ENCODE data around the gene SV2C. TPM values are rescaled to one million over a fixed set of nuclear protein-coding genes. Genes with fewer than 3 reads are reported as not detected.

Gene SV2C
- total RNA-seq, 1 donor from 2014 or later, result 0.15 TPM

GRCh38 chr5:76283670-76284069, 200.5 kb downstream of the SV2C start:
- Histone ChIP-seq H3K4me1 (peaks cover 5% of the 10 kb centered on the region), H2AFZ (replicated peaks) (no peak overlapping the region), H3K27me3 (no peaks in the 10 kb centered on the region), H3F3A (ENCODE audit: low read depth) (no peaks in the 10 kb centered on the region), H4K20me1 (ENCODE audit: low read depth) (no peaks in the 10 kb centered on the region), H3K27ac (no peak overlapping the region), H3K36me3 (no peaks in the 10 kb centered on the region), H3K9ac (no peak overlapping the region), H3K79me2 (ENCODE audit: low read depth) (no peaks in the 10 kb centered on the region), H3K9me3 (ENCODE audit: low read depth) (no peaks in the 10 kb centered on the region), H3K4me3 (no peak overlapping the region), H3K4me2 (no peak overlapping the region)
- H3K27ac Mint-ChIP-seq, result no peak overlapping the region
- no peaks in the 10 kb centered on the region for H3K27me3 Mint-ChIP-seq (ENCODE audit: insufficient read depth, low read depth)
- TF ChIP-seq CTCF (IDR thresholded peaks at IDR 0.05), result no peak
- TF ChIP-seq EZH2phosphoT487 (IDR thresholded peaks at IDR 0.05), result no peak
- no peak for TF ChIP-seq EZH2 (IDR thresholded peaks at IDR 0.05)
- H3K4me1 Mint-ChIP-seq, result no peaks in the 10 kb centered on the region
- H3K36me3 Mint-ChIP-seq, result peaks cover 7% of the 10 kb centered on the region
- peaks cover 2% of the 10 kb centered on the region for H3K9me3 Mint-ChIP-seq
- no peak overlapping the region for H3K4me3 Mint-ChIP-seq
- DNase-seq (ENCODE audit: low spot score), result no peak

- no peaks in the 10 kb centered on the region for H3K4me1 ChIP-seq
- no peak for DNase-seq (ENCODE audit: low spot score)
- peaks cover 11% of the 10 kb centered on the region for H3K36me3 Mint-ChIP-seq
- H3K79me2 ChIP-seq (ENCODE audit: low read depth), result no peaks in the 10 kb centered on the region
- no peaks in the 10 kb centered on the region for H4K20me1 ChIP-seq (ENCODE audit: low read depth)
- H3K27me3 ChIP-seq, result no peaks in the 10 kb centered on the region
- no peaks in the 10 kb centered on the region for H3K4me1 Mint-ChIP-seq
- H3K4me2 ChIP-seq, result no peak overlapping the region
- H3K36me3 ChIP-seq, result no peaks in the 10 kb centered on the region
- H3K9me3 ChIP-seq (ENCODE audit: low read depth), result no peaks in the 10 kb centered on the region
- H3K9ac ChIP-seq, result no peak overlapping the region
- no peak overlapping the region for H3K4me3 Mint-ChIP-seq
- H3K27ac ChIP-seq, result no peak overlapping the region
- no peaks in the 10 kb centered on the region for H3K9me3 Mint-ChIP-seq
- H2AFZ ChIP-seq (replicated peaks), result no peak overlapping the region
- H3K4me3 ChIP-seq, result no peak overlapping the region
- H3K27me3 Mint-ChIP-seq (ENCODE audit: insufficient read depth, low read depth), result peaks cover 9% of the 10 kb centered on the region
- TF ChIP-seq CTCF (IDR thresholded peaks at IDR 0.05) (no peak), EZH2phosphoT487 (IDR thresholded peaks at IDR 0.05) (no peak), EZH2 (IDR thresholded peaks at IDR 0.05) (no peak)
- H3K27ac Mint-ChIP-seq, result no peak overlapping the region
- no peaks in the 10 kb centered on the region for H3F3A ChIP-seq (ENCODE audit: low read depth)
Observed at GRCh38 chr5:76289692-76290091, 206.5 kb downstream of the SV2C start.

GRCh38 chr5:76290321-76290757, 207.2 kb downstream of the SV2C start:
- Histone ChIP-seq H3F3A (ENCODE audit: low read depth) (no peaks in the 10 kb centered on the region), H3K27me3 (no peaks in the 10 kb centered on the region), H3K9ac (no peak overlapping the region), H4K20me1 (ENCODE audit: low read depth) (no peaks in the 10 kb centered on the region), H3K27ac (no peak overlapping the region), H2AFZ (replicated peaks) (no peak overlapping the region), H3K79me2 (ENCODE audit: low read depth) (no peaks in the 10 kb centered on the region), H3K4me2 (no peak overlapping the region), H3K4me1 (no peaks in the 10 kb centered on the region), H3K9me3 (ENCODE audit: low read depth) (no peaks in the 10 kb centered on the region), H3K4me3 (no peak overlapping the region), H3K36me3 (no peaks in the 10 kb centered on the region)
- Mint-ChIP-seq H3K36me3 (peaks cover 11% of the 10 kb centered on the region), H3K27me3 (ENCODE audit: insufficient read depth, low read depth) (peaks cover 9% of the 10 kb centered on the region), H3K4me3 (no peak overlapping the region), H3K4me1 (no peaks in the 10 kb centered on the region), H3K9me3 (no peaks in the 10 kb centered on the region), H3K27ac (no peak overlapping the region)
- TF ChIP-seq CTCF (IDR thresholded peaks at IDR 0.05), result no peak
- no peak for TF ChIP-seq EZH2phosphoT487 (IDR thresholded peaks at IDR 0.05)
- TF ChIP-seq EZH2 (IDR thresholded peaks at IDR 0.05), result no peak
- DNase-seq (ENCODE audit: low spot score), result no peak
